K562 (cell line): ENCODE results near the gene MYBL2. TPM values are rescaled to one million over a fixed set of nuclear protein-coding genes. Genes with fewer than 3 reads are reported as not detected.

ENCODE experiments used
- ARID1B ChIP-seq: fragments of 450-650 bp; IDR thresholded peaks from 2 replicates; pipeline ENCODE4 v1.6.1; 2016; ENCODE audit warnings: antibody characterized with exemption, mild to moderate bottlenecking, inconsistent platforms
- CBX5 ChIP-seq: IDR thresholded peaks from 2 replicates; pipeline ENCODE4 v1.6.1; 2014; ENCODE audit warnings: low read depth, borderline replicate concordance
- CHCHD3 ChIP-seq: fragments of 250-450 bp; sonication (Bioruptor Pico); IDR thresholded peaks from 2 replicates; pipeline ENCODE4 v2.1.2; 2022; ENCODE audit warnings: mild to moderate bottlenecking
- CREB5 ChIP-seq: fragments of 250-450 bp; sonication (Bioruptor Pico); IDR thresholded peaks from 2 replicates; pipeline ENCODE4 v1.5.0; 2020; ENCODE audit warnings: mild to moderate bottlenecking
- DPF2 ChIP-seq: fragments of 450-650 bp; IDR thresholded peaks from 2 replicates; pipeline ENCODE4 v1.6.1; 2016
- ELF1 ChIP-seq: fragments of 200-800 bp; sonication (Bioruptor generic); IDR thresholded peaks from 2 replicates; pipeline ENCODE4 v1.6.1; 2016; ENCODE audit warnings: missing genetic modification characterization, missing compliant biosample characterization
- FOXA3 ChIP-seq, 2 experiments: fragments of 450-650 bp in 1 of 2; sonication (generic) in 1 of 2; formaldehyde crosslinking; IDR thresholded peaks in 1 of 2; conservative IDR thresholded peaks in 1 of 2; 2 replicates each; pipeline versions ENCODE4 v1.4.0 to v1.8.0; 2020 to 2022; ENCODE audit warnings: mild to moderate bottlenecking in 2 of 2, missing genetic modification reagents in 1 of 2
- FOXJ2 ChIP-seq: fragments of 200-800 bp; sonication (Bioruptor generic); IDR thresholded peaks from 2 replicates; pipeline ENCODE4 v1.6.1; 2016; ENCODE audit warnings: missing genetic modification characterization, missing compliant biosample characterization
- GATA2 ChIP-seq: sonication (generic); formaldehyde crosslinking; IDR thresholded peaks from 2 replicates; pipeline ENCODE4 v1.4.0; 2020; ENCODE audit warnings: mild to moderate bottlenecking, missing genetic modification reagents
- HOXB6 ChIP-seq: fragments of 250-450 bp; sonication (Bioruptor Pico); IDR thresholded peaks from 2 replicates; pipeline ENCODE4 v1.5.1; 2022; ENCODE audit warnings: mild to moderate bottlenecking, borderline replicate concordance
- PHB ChIP-seq: fragments of 250-450 bp; sonication (Bioruptor Pico); IDR thresholded peaks from 2 replicates; pipeline ENCODE4 v1.5.0; 2021
- RB1 ChIP-seq: fragments of 450-650 bp; IDR thresholded peaks from 2 replicates; pipeline ENCODE4 v1.6.1; 2017; ENCODE audit warnings: low read depth, mild to moderate bottlenecking
- SMARCB1 ChIP-seq: IDR thresholded peaks from 2 replicates; pipeline ENCODE4 v1.6.1; 2011; ENCODE audit warnings: improper control_type of control experiment, low read depth; ENCODE audit not compliant: insufficient read length
- TCF3 ChIP-seq: sonication (generic); formaldehyde crosslinking; IDR thresholded peaks from 2 replicates; pipeline ENCODE4 v1.4.0; 2020; ENCODE audit warnings: mild to moderate bottlenecking, missing genetic modification reagents
- YY1 ChIP-seq, 3 experiments: IDR thresholded peaks; 2 replicates each; pipeline ENCODE4 v1.6.1; 2011; ENCODE audit warnings: low read length in 2 of 3, mild to moderate bottlenecking in 2 of 3, moderate library complexity in 2 of 3, borderline replicate concordance in 1 of 3, control low read depth in 1 of 3, low read depth in 1 of 3; ENCODE audit not compliant: insufficient read depth in 3 of 3, insufficient replicate concordance in 2 of 3, control insufficient read depth in 1 of 3, insufficient read length in 1 of 3; ENCODE audit errors: extremely low read depth in 1 of 3
- ZNF253 ChIP-seq: fragments of 250-450 bp; sonication (Bioruptor Pico); conservative IDR thresholded peaks from 2 replicates; pipeline ENCODE4 v1.6.1; 2021; ENCODE audit warnings: mild to moderate bottlenecking
- ZNF639 ChIP-seq, 2 experiments: fragments of 200-800 bp in 1 of 2; sonication (Bioruptor generic) in 1 of 2; sonication (generic) in 1 of 2; formaldehyde crosslinking in 1 of 2; IDR thresholded peaks in 1 of 2; conservative IDR thresholded peaks in 1 of 2; 2 replicates each; pipeline versions ENCODE4 v1.5.0 to v1.6.1; 2016 to 2020; ENCODE audit warnings: missing compliant biosample characterization in 1 of 2, missing genetic modification characterization in 1 of 2, missing genetic modification reagents in 1 of 2
- ZNF695 ChIP-seq: fragments of 450-650 bp; formaldehyde crosslinking; IDR thresholded peaks from 2 replicates; pipeline ENCODE4 v1.4.0; 2020; ENCODE audit warnings: mild to moderate bottlenecking, moderate library complexity
- polyA plus RNA-seq, 8 experiments: library from polyadenylated mRNA; depleted of rRNA in 4 of 8; stranded (reverse) in 5 of 8; unstranded in 3 of 8; fragments of >200 nt; fragmentation: Nextera tagmentation in 2 of 8; fragmentation: Illumina TruSeq in 1 of 8; extraction: Ambion mirVana in 2 of 8; extraction: Trizol in 1 of 8; gene quantifications; 2 replicates each; pipeline versions ENCODE4 v1.2.1 to v1.2.3, GENCODE V29; 2011 to 2014; ENCODE audit warnings: inconsistent platforms in 1 of 8, missing spikeins in 1 of 8
- total RNA-seq, 7 experiments: library from RNA; depleted of rRNA in 6 of 7; stranded (reverse); fragments of >200 nt in 6 of 7; fragmentation: Illumina TruSeq in 2 of 7; extraction: Trizol in 2 of 7; gene quantifications; 2 replicates each; pipeline versions ENCODE4 v1.2.1 to v1.2.3, GENCODE V29; 2011 to 2021; ENCODE audit warnings: low replicate concordance in 1 of 7
- TF ChIP-seq, protein P1 (sequence below): fragments of 250-450 bp; sonication (Bioruptor Pico); IDR thresholded peaks from 2 replicates; pipeline ENCODE4 v1.8.0; 2021; ENCODE audit warnings: borderline replicate concordance, mild to moderate bottlenecking, moderate library complexity; ENCODE audit not compliant: poor library complexity, severe bottlenecking
- TF ChIP-seq, protein P2 (sequence below): conservative IDR thresholded peaks from 2 replicates; pipeline ENCODE4 v1.6.1; 2011; ENCODE audit warnings: low read depth, mild to moderate bottlenecking, low read length; ENCODE audit not compliant: control insufficient read depth
- TF ChIP-seq, protein P3 (sequence below): sonication (generic); formaldehyde crosslinking; IDR thresholded peaks from 2 replicates; pipeline ENCODE4 v1.8.1; 2022; ENCODE audit warnings: missing genetic modification reagents

Gene MYBL2
- total and polyA plus RNA-seq, 9 of the 15 experiments (the other 6 are each of a cell fraction or from before 2014, with no cell fraction given): 4.4 to 169 (median 52.5) TPM

- TF ChIP-seq CBX5 (no peak), GATA2 (CRISPR knock-in tag) (no peak), YY1 (IDR thresholded peaks at IDR 0.05; ENCODE audit: borderline replicate concordance in 1 of 3, control insufficient read depth in 1 of 3, extremely low read depth in 1 of 3, insufficient read depth in 3 of 3, insufficient read length in 1 of 3, insufficient replicate concordance in 2 of 3, low read depth in 1 of 3, low read length in 2 of 3) (peak in 1 of 3 experiments; percentile 4), ZNF695 (no peak), RB1 (no peak), SMARCB1 (no peak), FOXJ2 (no peak), ARID1B (no peak), TCF3 (CRISPR knock-in tag) (no peak), ELF1 (tag) (no peak), FOXA3 (CRISPR knock-in tag; conservative IDR thresholded peaks at IDR 0.05 in 1 of 2, IDR thresholded peaks at IDR 0.05 in 1 of 2) (no peak), ZNF639 (CRISPR knock-in tag; conservative IDR thresholded peaks at IDR 0.05 in 1 of 2, IDR thresholded peaks at IDR 0.05 in 1 of 2) (no peak), DPF2 (0 out of 2 replicates have a peak, but pooled peaks have one; percentile 21), CHCHD3 (CRISPR knock-in tag) (no peak), PHB (CRISPR knock-in tag) (no peak), ZNF253 (CRISPR knock-in tag) (no peak), HOXB6 (no peak), CREB5 (no peak)
- TF ChIP-seq, protein P1, sequence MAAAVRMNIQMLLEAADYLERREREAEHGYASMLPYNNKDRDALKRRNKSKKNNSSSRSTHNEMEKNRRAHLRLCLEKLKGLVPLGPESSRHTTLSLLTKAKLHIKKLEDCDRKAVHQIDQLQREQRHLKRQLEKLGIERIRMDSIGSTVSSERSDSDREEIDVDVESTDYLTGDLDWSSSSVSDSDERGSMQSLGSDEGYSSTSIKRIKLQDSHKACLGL (CRISPR knock-in tag): no peak
- TF ChIP-seq, protein P2, sequence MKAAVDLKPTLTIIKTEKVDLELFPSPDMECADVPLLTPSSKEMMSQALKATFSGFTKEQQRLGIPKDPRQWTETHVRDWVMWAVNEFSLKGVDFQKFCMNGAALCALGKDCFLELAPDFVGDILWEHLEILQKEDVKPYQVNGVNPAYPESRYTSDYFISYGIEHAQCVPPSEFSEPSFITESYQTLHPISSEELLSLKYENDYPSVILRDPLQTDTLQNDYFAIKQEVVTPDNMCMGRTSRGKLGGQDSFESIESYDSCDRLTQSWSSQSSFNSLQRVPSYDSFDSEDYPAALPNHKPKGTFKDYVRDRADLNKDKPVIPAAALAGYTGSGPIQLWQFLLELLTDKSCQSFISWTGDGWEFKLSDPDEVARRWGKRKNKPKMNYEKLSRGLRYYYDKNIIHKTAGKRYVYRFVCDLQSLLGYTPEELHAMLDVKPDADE: no peak
- TF ChIP-seq, protein P3, sequence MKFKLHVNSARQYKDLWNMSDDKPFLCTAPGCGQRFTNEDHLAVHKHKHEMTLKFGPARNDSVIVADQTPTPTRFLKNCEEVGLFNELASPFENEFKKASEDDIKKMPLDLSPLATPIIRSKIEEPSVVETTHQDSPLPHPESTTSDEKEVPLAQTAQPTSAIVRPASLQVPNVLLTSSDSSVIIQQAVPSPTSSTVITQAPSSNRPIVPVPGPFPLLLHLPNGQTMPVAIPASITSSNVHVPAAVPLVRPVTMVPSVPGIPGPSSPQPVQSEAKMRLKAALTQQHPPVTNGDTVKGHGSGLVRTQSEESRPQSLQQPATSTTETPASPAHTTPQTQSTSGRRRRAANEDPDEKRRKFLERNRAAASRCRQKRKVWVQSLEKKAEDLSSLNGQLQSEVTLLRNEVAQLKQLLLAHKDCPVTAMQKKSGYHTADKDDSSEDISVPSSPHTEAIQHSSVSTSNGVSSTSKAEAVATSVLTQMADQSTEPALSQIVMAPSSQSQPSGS: peak; percentile 41; the same call in 1 of the 2 replicates
Observed at GRCh38 chr20:43667341-43668132, 623 bp downstream of the MYBL2 start (continued).
